T47D (cell line): ENCODE measurements around the gene GPBP1.
"Not testable (repeated sequence)": the region's sequence is repeated elsewhere in the genome, so short reads cannot be mapped to it uniquely, and the experiment has no call there.

ENCODE experiments used
- DNase-seq, 2 experiments: peaks; one replicate each; pipeline versions ENCODE4 v3.0.0 to v3.0.0-alpha.2; 2011 to 2012; ENCODE audit warnings: low read depth in 1 of 2, low spot score in 1 of 2
- JUND ChIP-seq: IDR thresholded peaks from 2 replicates; pipeline ENCODE4 v1.6.1; 2012; ENCODE audit warnings: low read depth
- in situ Hi-C: cut with HindIII; loops from 2 replicates; pipeline ENCODE4 v1.10.0; 2016; ENCODE audit warnings: low sequenced_read_pairs, low pct_unique_long_range_greater_than_20kb

Gene GPBP1

GRCh38 chr5:57291894-57292293, 118.0 kb downstream of the GPBP1 start:
- no peak for TF ChIP-seq JUND
- no peak for DNase-seq
- in situ Hi-C loops, result no loop called here

GRCh38 chr5:57292336-57292735, 118.5 kb downstream of the GPBP1 start:
- TF ChIP-seq JUND, result no peak
- no peak for DNase-seq
- in situ Hi-C loops, result no loop called here

- peak; percentile 44 to 92 for DNase-seq
- no peak for TF ChIP-seq JUND
- in situ Hi-C loops, result no loop called here
These were observed 124.6 kb downstream of the GPBP1 start for GRCh38 chr5:57298295-57298984.

- DNase-seq, result peak; percentile 31 to 89
These were observed 125.2 kb downstream of the GPBP1 start for GRCh38 chr5:57298985-57299491.

GRCh38 chr5:57299986-57300385, 126.1 kb downstream of the GPBP1 start:
- DNase-seq, result no peak
- no peak for TF ChIP-seq JUND
- in situ Hi-C loops, result no loop called here

More at GRCh38 chr5:57298985-57299491, 125.2 kb downstream of the GPBP1 start:
- in situ Hi-C loops, result no loop called here
- TF ChIP-seq JUND, result no peak

GRCh38 chr5:57302164-57302563, 128.3 kb downstream of the GPBP1 start:
- in situ Hi-C loops, result no loop called here
- no peak for DNase-seq
- no peak for TF ChIP-seq JUND

- no peak for TF ChIP-seq JUND
- in situ Hi-C loops, result no loop called here
- DNase-seq, result no peak
These were observed 128.8 kb downstream of the GPBP1 start for GRCh38 chr5:57302643-57303042.

GRCh38 chr5:57303985-57304384, 130.1 kb downstream of the GPBP1 start:
- no peak for TF ChIP-seq JUND
- no peak for DNase-seq
- in situ Hi-C loops, result no loop called here

- DNase-seq, result no peak
- in situ Hi-C loops, result no loop called here
- TF ChIP-seq JUND, result no peak
These were observed 131.1 kb downstream of the GPBP1 start for GRCh38 chr5:57304931-57305330.

- in situ Hi-C loops, result no loop called here
- no peak for TF ChIP-seq JUND
These were observed 132.5 kb downstream of the GPBP1 start for GRCh38 chr5:57306359-57306758.

GRCh38 chr5:57307516-57307915, 133.7 kb downstream of the GPBP1 start:
- in situ Hi-C loops, result no loop called here
- TF ChIP-seq JUND, result no peak
- DNase-seq, result peak in 1 of 2 experiments; percentile 37

More at GRCh38 chr5:57306359-57306758, 132.5 kb downstream of the GPBP1 start:
- DNase-seq, result no peak

GRCh38 chr5:57309022-57309421, 135.2 kb downstream of the GPBP1 start:
- in situ Hi-C loops, DNase-seq: not testable (repeated sequence)

- DNase-seq, result no peak
- no peak for TF ChIP-seq JUND
- in situ Hi-C loops, result no loop called here
These were observed 137.4 kb downstream of the GPBP1 start for GRCh38 chr5:57311251-57311650.
